Raji (cell line): ENCODE measurements around the gene SSBP2.

Source experiments
- POLR2A ChIP-seq: IDR thresholded peaks from 2 replicates; pipeline ENCODE4 v1.6.1; 2011; ENCODE audit warnings: low read depth, low read length, control low read depth; ENCODE audit not compliant: insufficient read depth

Gene SSBP2

DNA sequence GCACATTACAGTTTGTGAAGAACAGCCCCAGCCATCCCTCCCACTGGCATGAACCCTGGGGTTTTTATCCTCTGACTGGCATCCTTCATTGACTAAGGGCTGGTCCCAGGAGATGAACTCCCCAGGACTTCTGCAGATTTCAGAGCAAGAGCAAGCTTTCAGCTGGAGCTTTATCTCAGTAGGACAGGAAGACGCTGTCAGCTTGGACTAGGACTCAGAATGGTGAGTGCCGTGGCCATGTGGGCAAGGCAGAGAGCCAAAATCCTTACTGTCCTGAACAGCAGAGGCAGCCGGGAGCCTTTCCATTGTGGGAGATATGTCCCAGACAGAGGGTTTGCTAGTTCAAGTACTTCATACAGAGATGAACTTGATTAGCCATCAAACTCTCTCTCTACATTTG, 353.7 kb downstream of the SSBP2 start:
- TF ChIP-seq POLR2A: no peak

DNA sequence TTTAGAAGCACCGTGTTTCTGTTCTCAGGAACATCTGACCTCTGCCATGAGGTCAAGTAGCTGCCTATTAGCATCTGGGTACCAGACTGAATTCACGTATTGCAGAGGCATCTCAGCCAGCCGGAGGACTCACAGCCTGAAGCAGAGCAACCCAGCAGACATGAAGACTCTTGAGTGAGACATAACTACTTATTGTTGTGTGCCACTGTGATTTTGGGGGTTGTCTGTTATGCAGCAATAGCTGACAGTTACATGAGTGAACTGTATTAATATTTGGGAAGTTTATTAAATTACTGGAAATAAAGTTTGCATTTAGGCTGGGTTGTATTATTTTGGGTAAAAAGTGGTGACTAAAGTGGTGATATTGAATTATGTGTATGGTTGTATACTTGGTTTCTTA, 355.6 kb downstream of the SSBP2 start:
- TF ChIP-seq POLR2A: no peak

DNA sequence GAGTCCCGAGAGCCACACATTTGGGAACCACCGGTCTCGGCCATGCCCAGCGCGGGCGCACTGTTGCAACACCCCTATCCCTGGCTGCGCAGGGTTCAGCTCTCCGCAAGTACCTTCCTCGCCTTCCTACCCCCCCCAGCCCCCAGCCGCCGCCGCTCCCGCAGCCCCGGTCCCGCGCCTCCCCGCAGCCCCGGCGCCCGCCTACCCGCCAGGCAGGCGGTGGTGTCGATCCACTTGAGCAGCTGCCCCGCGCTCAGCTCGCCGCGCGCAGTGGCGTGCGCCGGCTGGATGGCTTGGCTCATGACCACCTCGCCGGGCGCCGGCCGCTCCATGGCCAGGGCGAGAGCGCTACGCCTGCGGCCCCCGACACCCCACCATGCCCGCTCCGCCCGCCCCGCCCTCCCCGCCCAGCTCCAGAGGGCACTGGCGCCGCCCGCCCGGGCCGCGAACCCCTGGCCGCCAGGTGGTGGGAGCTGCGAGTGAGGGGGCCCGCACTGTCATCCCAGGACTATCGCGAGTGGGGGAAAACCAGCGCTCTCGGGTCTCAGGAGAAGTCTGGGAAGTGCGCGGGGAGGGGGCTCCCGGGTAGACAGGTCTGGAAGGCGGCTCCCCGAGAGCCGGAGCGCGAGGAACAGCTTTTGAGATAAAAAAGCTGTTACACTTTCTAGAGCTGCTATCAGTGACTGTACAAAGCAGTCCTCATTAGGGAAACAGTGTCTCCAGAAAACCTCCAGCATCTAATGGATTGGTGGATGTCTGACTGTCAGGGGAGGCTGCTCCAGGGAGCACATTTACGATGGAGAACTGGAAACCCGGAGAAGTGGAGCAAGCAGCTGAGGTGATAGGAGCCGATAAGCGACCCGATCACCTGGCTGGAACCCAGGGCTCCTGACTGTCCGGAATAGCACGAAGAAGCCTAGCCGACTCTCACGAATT, 356.8 kb downstream of the SSBP2 start, which contains the start of gene ACOT12:
Gene ACOT12, minus strand, starts transcription at position 352 of the 936 bp plus-strand sequence. Its CDS starts 20 bp downstream, at position 332.
- no peak for TF ChIP-seq POLR2A

DNA sequence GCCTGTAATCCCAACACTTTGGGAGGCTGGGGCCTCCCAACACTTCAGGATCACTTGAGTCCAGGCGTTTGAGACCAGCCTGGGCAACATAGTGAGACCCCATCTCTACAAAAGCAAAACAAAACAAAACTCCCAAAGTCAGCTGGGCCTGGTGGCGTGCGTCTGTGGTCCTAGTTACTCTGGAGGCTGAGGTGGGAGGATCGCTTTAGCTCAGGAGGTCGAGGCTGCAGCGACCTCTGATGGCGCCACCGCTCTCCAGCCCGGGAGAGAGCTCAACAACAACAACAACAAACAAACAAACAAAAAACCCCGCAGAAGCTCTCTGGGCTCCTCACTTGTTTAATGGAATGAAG, 357.5 kb downstream of the SSBP2 start:
- no peak for TF ChIP-seq POLR2A

DNA sequence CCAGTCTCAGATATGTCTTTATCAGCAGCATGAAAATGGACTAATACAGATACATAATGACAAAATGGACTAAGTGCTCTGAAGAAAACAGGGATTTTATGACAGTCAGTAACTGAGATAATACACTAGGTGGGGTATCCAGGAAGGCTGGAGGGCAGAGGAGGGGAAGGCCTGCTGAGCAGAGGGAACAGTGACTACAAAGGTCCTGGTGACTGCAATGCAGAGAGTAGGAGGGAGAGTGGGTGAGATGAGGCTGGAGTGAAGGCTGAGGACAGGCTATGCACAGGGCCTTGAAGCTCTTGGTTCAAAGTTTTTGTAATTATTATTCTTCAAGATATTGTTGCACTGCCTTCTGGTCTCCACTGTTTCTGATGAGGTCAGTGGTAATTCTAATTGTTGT, 361.9 kb downstream of the SSBP2 start:
- TF ChIP-seq POLR2A: no peak

DNA sequence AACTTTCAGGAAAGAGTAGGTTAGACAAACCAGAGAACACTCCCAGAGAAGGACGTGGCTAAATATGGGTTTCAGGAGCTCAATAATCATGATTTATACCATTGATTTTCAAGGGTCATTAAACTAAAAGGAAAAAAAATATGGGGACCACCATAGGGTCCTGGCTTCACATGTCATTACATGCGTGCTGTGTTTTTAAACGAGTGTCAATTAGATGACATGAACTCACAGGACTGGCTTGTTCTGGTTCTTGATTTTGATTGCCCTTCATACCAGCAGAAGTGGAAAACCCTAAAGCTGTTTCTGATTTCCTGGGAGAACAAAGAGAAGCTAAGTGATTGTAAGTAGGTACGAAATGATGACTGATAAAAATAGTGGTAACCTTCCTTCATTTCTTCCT, 362.7 kb downstream of the SSBP2 start:
- no peak for TF ChIP-seq POLR2A

DNA sequence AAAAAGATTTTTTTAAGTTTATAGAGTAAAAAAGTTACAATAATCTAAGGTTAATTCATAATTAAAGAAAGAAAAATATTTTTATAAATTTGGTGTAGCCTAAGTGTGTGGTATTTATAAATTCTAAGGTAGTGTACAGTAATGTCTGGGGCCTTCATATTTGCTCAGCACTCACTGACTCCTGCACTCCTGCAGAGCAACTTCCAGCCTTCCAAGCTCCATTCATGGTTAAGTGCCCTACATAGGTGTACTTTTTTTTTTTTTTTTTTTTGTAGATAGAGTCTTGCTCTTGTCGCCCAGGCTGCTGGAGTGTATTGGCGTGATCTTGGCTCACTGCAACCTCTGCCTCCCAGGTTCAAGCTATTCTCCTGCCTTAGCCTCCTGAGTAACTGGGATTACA, 367.0 kb downstream of the SSBP2 start:
- TF ChIP-seq POLR2A: no peak

DNA sequence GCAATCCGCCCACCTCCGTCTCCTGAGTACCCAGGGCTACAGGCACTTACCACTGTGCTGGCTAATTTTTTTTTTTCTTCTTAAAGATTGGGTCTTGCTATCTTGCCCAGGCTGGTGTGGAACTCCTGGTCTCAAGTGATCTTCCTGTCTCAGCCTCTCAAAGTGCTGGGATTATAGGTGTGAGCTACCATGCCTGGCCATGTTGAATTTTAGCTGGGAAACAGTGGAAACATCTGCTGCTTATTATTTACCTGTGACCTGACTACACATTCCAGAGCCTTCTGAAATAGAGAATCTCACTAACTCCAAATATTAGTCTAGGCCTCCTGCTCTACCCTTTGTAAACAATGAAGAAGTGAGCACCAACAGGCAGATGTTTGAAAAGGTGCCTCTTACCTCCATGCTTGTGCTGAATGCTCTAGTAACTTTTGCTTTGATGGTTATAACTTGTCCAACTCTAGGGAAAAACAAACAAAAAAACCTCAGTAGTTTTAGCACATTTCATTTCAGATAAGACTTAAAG, 379.5 kb downstream of the SSBP2 start:
- no peak for TF ChIP-seq POLR2A

DNA sequence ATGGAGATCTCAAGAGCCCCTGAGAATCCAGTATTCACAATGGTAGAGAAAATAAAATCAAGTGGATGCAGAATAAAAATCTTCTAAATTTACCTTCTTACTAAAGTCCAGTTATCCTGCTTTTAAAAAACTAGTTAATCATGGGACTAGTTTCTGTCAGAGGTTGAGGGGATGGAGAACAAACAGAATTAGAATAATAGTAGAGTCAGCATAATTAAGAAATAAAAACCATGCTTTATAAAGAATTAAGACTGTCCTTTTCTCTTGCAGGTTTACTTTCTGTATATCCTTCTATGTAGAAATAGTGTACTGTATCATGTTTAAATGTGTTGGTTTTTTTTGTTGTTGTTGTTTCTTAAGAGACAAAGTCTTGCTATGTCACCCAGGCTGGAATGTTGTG, 380.0 kb downstream of the SSBP2 start:
- TF ChIP-seq POLR2A: no peak

DNA sequence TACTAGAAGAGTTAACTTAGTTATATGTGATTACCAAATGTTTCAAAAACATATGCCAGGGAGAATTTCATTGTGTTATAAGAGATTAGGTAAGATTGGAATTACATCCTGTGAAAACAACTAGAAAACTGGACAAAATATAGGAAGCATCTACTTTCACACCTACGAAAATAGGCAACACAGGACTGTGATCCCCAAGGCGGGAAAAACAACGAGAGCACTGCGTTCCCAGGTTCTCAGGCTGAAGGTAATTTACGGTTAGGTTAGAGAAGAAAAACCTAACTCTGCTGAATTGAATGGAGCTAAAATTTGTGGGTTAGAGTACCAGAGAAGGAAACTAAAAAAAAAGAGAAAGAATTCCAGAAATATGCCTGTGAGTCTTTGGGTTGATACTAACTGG, 385.4 kb downstream of the SSBP2 start:
- no peak for TF ChIP-seq POLR2A

DNA sequence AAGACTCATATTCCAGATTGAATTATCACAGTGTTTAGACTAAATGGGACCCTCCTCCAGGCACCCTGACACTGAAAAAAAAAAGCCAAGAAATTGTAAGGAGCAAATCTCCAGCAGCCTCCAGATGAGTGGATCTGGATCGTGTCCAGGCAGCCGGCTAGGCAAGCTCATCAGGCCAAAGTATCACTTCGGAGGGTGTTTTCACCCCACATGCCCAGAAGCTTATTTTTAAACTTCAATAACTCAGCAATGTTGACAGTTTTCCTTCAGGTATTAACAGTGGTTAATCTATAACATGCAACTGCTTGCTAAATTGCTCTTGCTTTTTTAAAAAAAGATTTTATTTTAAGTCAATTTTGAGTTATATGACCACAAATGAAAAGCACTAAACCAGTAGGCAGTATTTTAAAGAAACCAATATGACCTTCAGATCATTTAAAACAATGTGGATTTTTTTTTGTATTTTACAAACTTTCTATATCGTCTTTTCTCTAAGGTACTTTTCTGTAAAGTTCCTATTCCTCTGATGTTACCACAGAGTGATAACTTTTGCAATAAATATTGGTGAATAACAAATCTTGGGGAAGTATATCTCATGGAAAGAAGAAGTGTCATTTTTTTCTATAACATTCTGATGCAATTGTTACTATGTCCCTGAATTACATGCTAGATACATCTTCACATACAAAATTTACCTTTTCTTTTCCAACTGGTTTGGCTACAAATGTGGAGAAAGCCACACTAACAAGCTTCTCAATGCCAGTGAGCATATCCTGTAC, 387.6 kb downstream of the SSBP2 start:
- no peak for TF ChIP-seq POLR2A
